Common myeloid progenitor, CD34-positive (primary cell): ENCODE measurements around the gene CCDC83.
"Not testable (repeated sequence)": the region's sequence is repeated elsewhere in the genome, so short reads cannot be mapped to it uniquely, and the experiment has no call there.

Experiments
- CTCF ChIA-PET: fragments of 350-600 bp; sonication (Branson Sonifier 250); formaldehyde crosslinking; loops from one replicate; lab custom pipeline; 2021; ENCODE audit warnings: antibody characterized with exemption; lab: Charles Lee
- POLR2A ChIA-PET: fragments of 350-600 bp; sonication (Branson Sonifier 250); formaldehyde crosslinking; loops from one replicate; lab custom pipeline; 2021; ENCODE audit warnings: antibody characterized with exemption; lab: Charles Lee
- DNase-seq, 3 donors: peaks; one replicate each; pipeline versions ENCODE4 v3.0.0 to v3.0.0-alpha.2; 2013
- H3K27ac ChIP-seq, 2 experiments: 1 replicate in 1 of 2; 2 replicates in 1 of 2; pipeline ENCODE4 v1.7.0; 2013; ENCODE audit warnings: inconsistent platforms in 2 of 2, low read length in 2 of 2, mild to moderate bottlenecking in 2 of 2, low read depth in 1 of 2, moderate library complexity in 1 of 2; ENCODE audit not compliant: severe bottlenecking in 2 of 2, insufficient read depth in 1 of 2, poor library complexity in 1 of 2
- H3K27me3 ChIP-seq, 5 experiments: replicated peaks in 2 of 5; 1 replicate in 3 of 5; 2 replicates in 2 of 5; pipeline versions ENCODE4 v1.6.1 to v1.7.0; 2013; ENCODE audit warnings: low read length in 4 of 5, mild to moderate bottlenecking in 2 of 5, moderate library complexity in 2 of 5, inconsistent platforms in 1 of 5; ENCODE audit not compliant: insufficient read depth in 5 of 5, control insufficient read depth in 4 of 5
- H3K36me3 ChIP-seq, 4 experiments: 1 replicate in 2 of 4; 2 replicates in 2 of 4; pipeline versions ENCODE4 v1.6.1 to v1.7.0; 2013; ENCODE audit warnings: low read length in 3 of 4, control low read depth in 1 of 4, mild to moderate bottlenecking in 1 of 4; ENCODE audit not compliant: control insufficient read depth in 4 of 4, insufficient read depth in 4 of 4
- H3K4me1 ChIP-seq, 4 experiments: 1 replicate in 3 of 4; 2 replicates in 1 of 4; pipeline versions ENCODE4 v1.6.1 to v1.7.1; 2013; ENCODE audit warnings: low read length in 3 of 4, mild to moderate bottlenecking in 3 of 4, control low read depth in 1 of 4, inconsistent platforms in 1 of 4, moderate library complexity in 1 of 4; ENCODE audit not compliant: control insufficient read depth in 4 of 4, insufficient read depth in 4 of 4; ENCODE audit errors: control extremely low read depth in 1 of 4
- H3K4me3 ChIP-seq, 7 experiments: 1 replicate in 4 of 7; 2 replicates in 3 of 7; pipeline versions ENCODE4 v1.5.1 to v1.7.0; 2013; ENCODE audit warnings: mild to moderate bottlenecking in 7 of 7, low read length in 6 of 7, moderate library complexity in 6 of 7, inconsistent platforms in 2 of 7, low read depth in 2 of 7, control low read depth in 1 of 7; ENCODE audit not compliant: insufficient read depth in 4 of 7, control insufficient read depth in 1 of 7; ENCODE audit errors: extremely low read depth in 1 of 7
- H3K9me3 ChIP-seq, 5 experiments: 1 replicate in 4 of 5; 2 replicates in 1 of 5; pipeline versions ENCODE4 v1.6.1 to v1.7.1; 2013; ENCODE audit warnings: low read length in 4 of 5, mild to moderate bottlenecking in 2 of 5, inconsistent platforms in 1 of 5, low read depth in 1 of 5, moderate library complexity in 1 of 5; ENCODE audit not compliant: control insufficient read depth in 4 of 5, insufficient read depth in 2 of 5; ENCODE audit errors: control extremely low read depth in 1 of 5
- WGBS: methylation state at CpG from one replicate; pipeline ENCODE4 v1.1.5; 2013; ENCODE audit not compliant: insufficient coverage; 5-methylcytosine and 5-hydroxymethylcytosine counted together

Gene CCDC83

GRCh38 chr11:85845124-85845631 lies 10.0 kb upstream of the CCDC83 start:
- H3K27me3 ChIP-seq: no peaks in the 10 kb centered on the region
- H3K27ac ChIP-seq: no peak overlapping the region
- WGBS: 100% methylated on average over 1 of the region's 1 CpG
- no peak for DNase-seq
- no peaks in the 10 kb centered on the region for H3K4me1 ChIP-seq
- ChIA-PET CTCF (interaction anchor here (1.0 kb wide), 1 partner anchor 9 kb away, joined by 3 read pairs; the partner anchor contains the start of gene CCDC83), POLR2A (no interaction called here)
- H3K36me3 ChIP-seq: no peaks in the 10 kb centered on the region
- H3K4me3 ChIP-seq: no peak overlapping the region
- H3K9me3 ChIP-seq: peaks cover 0 to 2% (median 0%) of the 10 kb centered on the region in 5 experiments

GRCh38 chr11:85847436-85847835 lies 7.7 kb upstream of the CCDC83 start:
- Histone ChIP-seq H3K4me1 (no peaks in the 10 kb centered on the region), H3K9me3 (peaks cover 0 to 4% (median under 1%) of the 10 kb centered on the region in 5 experiments), H3K27me3 (no peaks in the 10 kb centered on the region), H3K4me3 (no peak overlapping the region), H3K36me3 (no peaks in the 10 kb centered on the region), H3K27ac (no peak overlapping the region)
- DNase-seq: no peak
- CTCF ChIA-PET: interaction anchor here (1.4 kb wide), 1 partner anchor 148 kb away, joined by 3 read pairs; no protein-coding TSS in a partner anchor
- POLR2A ChIA-PET: no interaction called here

- 100% methylated on average over 1 of the region's 3 CpGs for WGBS
- Histone ChIP-seq H3K36me3 (no peaks in the 10 kb centered on the region), H3K4me1 (no peaks in the 10 kb centered on the region), H3K9me3 (peaks cover 0 to 4% (median 2%) of the 10 kb centered on the region in 5 experiments), H3K4me3 (no peak overlapping the region), H3K27me3 (no peaks in the 10 kb centered on the region), H3K27ac (no peak overlapping the region)
- ChIA-PET CTCF (no interaction called here), POLR2A (no interaction called here)
- no peak for DNase-seq
Observed at GRCh38 chr11:85848006-85848405, 7.2 kb upstream of the CCDC83 start.

GRCh38 chr11:85848556-85848955 lies 6.6 kb upstream of the CCDC83 start:
- Histone ChIP-seq H3K4me1 (no peaks in the 10 kb centered on the region), H3K27ac (no peak overlapping the region), H3K9me3 (peaks cover 0 to 4% (median 2%) of the 10 kb centered on the region in 5 experiments), H3K4me3 (no peak overlapping the region), H3K27me3 (no peaks in the 10 kb centered on the region), H3K36me3 (no peaks in the 10 kb centered on the region)
- CTCF ChIA-PET: no interaction called here
- DNase-seq: no peak
- POLR2A ChIA-PET: no interaction called here
- WGBS: 100% methylated on average over 1 of the region's 2 CpGs

- WGBS: 99% methylated on average over 20 of the region's 33 CpGs
- DNase-seq, H3K36me3 ChIP-seq, POLR2A ChIA-PET, CTCF ChIA-PET, H3K9me3 ChIP-seq, H3K4me3 ChIP-seq, H3K27me3 ChIP-seq, H3K27ac ChIP-seq: not testable (repeated sequence)
- H3K4me1 ChIP-seq: peaks cover 3 to 12% (median 8%) of the 10 kb centered on the region in 4 experiments
Observed at GRCh38 chr11:85852754-85853153, 2.4 kb upstream of the CCDC83 start.

GRCh38 chr11:85853541-85853940 lies 1.6 kb upstream of the CCDC83 start:
- CTCF ChIA-PET: interaction anchor here (1.0 kb wide), 1 partner anchor 440 kb away, joined by 3 read pairs; no protein-coding TSS in a partner anchor
- WGBS: no CpG with 5 or more reads among the region's 7 CpGs
- not testable (repeated sequence) for DNase-seq

GRCh38 chr11:85854212-85854556 lies 999 bp upstream of the CCDC83 start:
- H3K4me3 ChIP-seq: peak overlapping the region in 6 of 7 experiments; percentile 75 to 96 (median 90)
- H3K27me3 ChIP-seq: no peaks in the 10 kb centered on the region
- peaks cover 0 to 2% (median 2%) of the 10 kb centered on the region in 5 experiments for H3K9me3 ChIP-seq
- no peak for DNase-seq
- ChIA-PET CTCF (interaction anchor here (0.9 to 1.9 kb wide), 12 partner anchors 9 to 754 kb away, joined by 3 to 11 read pairs (median 4); no protein-coding TSS in a partner anchor), POLR2A (no interaction called here)
- H3K4me1 ChIP-seq: peaks cover 3 to 12% (median 8%) of the 10 kb centered on the region in 4 experiments
- H3K27ac ChIP-seq: peak overlapping the region; percentile 61 to 82
- 0% methylated on average over 4 of the region's 7 CpGs for WGBS
- no peaks in the 10 kb centered on the region for H3K36me3 ChIP-seq

More at GRCh38 chr11:85853541-85853940, 1.6 kb upstream of the CCDC83 start:
- peaks cover 3 to 12% (median 8%) of the 10 kb centered on the region in 4 experiments for H3K4me1 ChIP-seq
- POLR2A ChIA-PET, H3K4me3 ChIP-seq, H3K27ac ChIP-seq, H3K27me3 ChIP-seq, H3K36me3 ChIP-seq, H3K9me3 ChIP-seq: not testable (repeated sequence)
